OCI-LY7 (cell line): ENCODE measurements around the gene ANKDD1B. TPM values are rescaled to one million over a fixed set of nuclear protein-coding genes. Genes with fewer than 3 reads are reported as not detected.

ENCODE experiments used
- BruUV-seq: library from RNA; stranded (reverse); fragments of 400-500 nt; replicated peaks from 2 replicates; lab custom pipeline; 2021; lab: Mats Ljungman, UMichigan
- CTCF ChIA-PET: fragments of 300-600 bp; sonication (Branson Sonifier 250); formaldehyde crosslinking; loops from one replicate; lab custom pipeline; 2022; ENCODE audit warnings: antibody characterized with exemption; ENCODE audit not compliant: unreplicated experiment; lab: Charles Lee
- POLR2A ChIA-PET: fragments of 300-600 bp; sonication (Branson Sonifier 250); formaldehyde crosslinking; loops from one replicate; lab custom pipeline; 2022; ENCODE audit warnings: antibody characterized with exemption; lab: Charles Lee
- DNase-seq: peaks from one replicate; pipeline ENCODE4 v3.0.0-alpha.2; 2015; ENCODE audit warnings: low spot score
- H2AFZ ChIP-seq: fragments of 200-600 bp; sonication (generic), shearing (Covaris generic); 2 replicates; pipeline ENCODE4 v1.6.1; 2014; ENCODE audit warnings: mild to moderate bottlenecking, antibody characterized with exemption, low read length, moderate library complexity
- H3K27ac ChIP-seq: fragments of 200-600 bp; sonication (generic); 2 replicates; pipeline ENCODE4 v1.5.1; 2014; ENCODE audit warnings: mixed run types, low read depth, mild to moderate bottlenecking, moderate library complexity, low read length, inconsistent platforms; ENCODE audit not compliant: poor library complexity, severe bottlenecking
- H3K36me3 ChIP-seq: fragments of 200-600 bp; sonication (generic); 2 replicates; pipeline ENCODE4 v1.6.1; 2014; ENCODE audit warnings: mild to moderate bottlenecking, antibody characterized with exemption, low read length, moderate library complexity, mixed read lengths; ENCODE audit not compliant: insufficient read depth
- H3K4me1 ChIP-seq: fragments of 200-600 bp; sonication (generic); 2 replicates; pipeline ENCODE4 v1.5.1; 2014; ENCODE audit warnings: mild to moderate bottlenecking, low read length; ENCODE audit not compliant: insufficient read depth, poor library complexity, severe bottlenecking
- H3K4me2 ChIP-seq: fragments of 200-600 bp; sonication (generic); 2 replicates; pipeline ENCODE4 v1.6.1; 2014; ENCODE audit warnings: mild to moderate bottlenecking, low read length
- H3K4me3 ChIP-seq: fragments of 200-600 bp; sonication (generic); 2 replicates; pipeline ENCODE4 v1.5.1; 2014; ENCODE audit warnings: mild to moderate bottlenecking, low read depth, low read length; ENCODE audit not compliant: poor library complexity, severe bottlenecking
- H3K79me2 ChIP-seq: fragments of 200-600 bp; sonication (generic); 2 replicates; pipeline ENCODE4 v1.6.1; 2016; ENCODE audit warnings: low read depth, mild to moderate bottlenecking, low read length, moderate library complexity, mixed read lengths; ENCODE audit not compliant: insufficient read depth
- H3K9me2 ChIP-seq: fragments of 200-600 bp; sonication (generic); 2 replicates; pipeline ENCODE4 v1.6.1; 2016; ENCODE audit warnings: mild to moderate bottlenecking, low read length, mixed read lengths; ENCODE audit not compliant: insufficient read depth
- H3K9me3 ChIP-seq: fragments of 200-600 bp; sonication (generic); 2 replicates; pipeline ENCODE4 v1.6.1; 2014; ENCODE audit warnings: mild to moderate bottlenecking, mixed run types, low read length, mixed read lengths
- H4K20me1 ChIP-seq: fragments of 200-600 bp; sonication (generic); 2 replicates; pipeline ENCODE4 v1.6.1; 2014; ENCODE audit warnings: mild to moderate bottlenecking, antibody characterized with exemption, low read length, moderate library complexity, mixed read lengths; ENCODE audit not compliant: insufficient read depth
- EZH2phosphoT487 ChIP-seq: fragments of 200-600 bp; sonication (generic); IDR thresholded peaks from 2 replicates; pipeline ENCODE4 v1.6.1; 2018; ENCODE audit warnings: low read depth, borderline replicate concordance, mild to moderate bottlenecking, mixed run types, antibody characterized with exemption, low read length, moderate library complexity, mixed read lengths
- intact Hi-C: fragments of 100-400 bp; cut with micrococcal nuclease; formaldehyde crosslinking; loops from one replicate; pipeline ENCODE4 v1.10.0; 2022; ENCODE audit not compliant: unreplicated experiment
- total RNA-seq, 2 experiments: library from RNA; depleted of rRNA in 1 of 2; stranded (reverse); fragments of >200 nt in 1 of 2; shearing (Covaris generic) in 1 of 2; gene quantifications; 2 replicates each; pipeline ENCODE4 v1.2.3, GENCODE V29; 2014 to 2022
- TF ChIP-seq, protein P1 (sequence below): fragments of 200-600 bp; sonication (generic); conservative IDR thresholded peaks from 2 replicates; pipeline ENCODE4 v1.5.1; 2014; ENCODE audit warnings: mild to moderate bottlenecking, antibody characterized with exemption, low read length, moderate library complexity, mixed read lengths

ANKDD1B gene
- total RNA-seq, 2 experiments from 2014 or later = not detected

DNA sequence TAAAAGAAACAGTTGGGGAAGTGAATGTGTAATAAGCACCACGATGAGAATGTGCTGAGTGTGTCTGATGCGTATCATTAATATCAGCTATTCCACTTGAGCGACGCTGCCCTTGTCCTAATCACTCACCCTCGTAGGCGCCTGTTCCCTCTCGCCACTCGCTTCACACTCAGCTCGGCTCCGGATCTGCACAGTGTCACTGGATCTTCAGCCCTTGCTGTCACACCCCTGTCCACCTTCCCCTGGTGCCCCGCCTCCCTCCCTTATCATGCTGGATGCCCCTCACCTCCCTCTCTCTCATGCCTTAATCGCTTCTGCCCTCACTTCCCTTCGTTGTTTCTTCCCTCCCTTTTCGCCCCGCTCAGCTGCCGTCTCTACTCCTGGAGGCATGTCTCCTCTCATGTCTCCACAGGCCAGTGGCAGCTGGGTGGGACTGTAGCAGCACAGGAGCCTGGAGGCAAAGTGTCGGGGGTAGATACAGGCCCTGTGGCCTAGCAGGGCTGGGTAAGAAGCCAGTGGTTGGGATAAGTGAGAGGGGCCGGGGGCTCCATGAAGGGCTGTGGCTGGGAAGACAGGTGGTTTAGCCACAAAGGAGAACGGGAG, 43.5 kb downstream of the ANKDD1B start:
- no peaks in the 10 kb centered on the region for H3K9me3 ChIP-seq
- H3K4me2 ChIP-seq = no peak overlapping the region
- TF ChIP-seq EZH2phosphoT487 = no peak
- TF ChIP-seq, protein P1, sequence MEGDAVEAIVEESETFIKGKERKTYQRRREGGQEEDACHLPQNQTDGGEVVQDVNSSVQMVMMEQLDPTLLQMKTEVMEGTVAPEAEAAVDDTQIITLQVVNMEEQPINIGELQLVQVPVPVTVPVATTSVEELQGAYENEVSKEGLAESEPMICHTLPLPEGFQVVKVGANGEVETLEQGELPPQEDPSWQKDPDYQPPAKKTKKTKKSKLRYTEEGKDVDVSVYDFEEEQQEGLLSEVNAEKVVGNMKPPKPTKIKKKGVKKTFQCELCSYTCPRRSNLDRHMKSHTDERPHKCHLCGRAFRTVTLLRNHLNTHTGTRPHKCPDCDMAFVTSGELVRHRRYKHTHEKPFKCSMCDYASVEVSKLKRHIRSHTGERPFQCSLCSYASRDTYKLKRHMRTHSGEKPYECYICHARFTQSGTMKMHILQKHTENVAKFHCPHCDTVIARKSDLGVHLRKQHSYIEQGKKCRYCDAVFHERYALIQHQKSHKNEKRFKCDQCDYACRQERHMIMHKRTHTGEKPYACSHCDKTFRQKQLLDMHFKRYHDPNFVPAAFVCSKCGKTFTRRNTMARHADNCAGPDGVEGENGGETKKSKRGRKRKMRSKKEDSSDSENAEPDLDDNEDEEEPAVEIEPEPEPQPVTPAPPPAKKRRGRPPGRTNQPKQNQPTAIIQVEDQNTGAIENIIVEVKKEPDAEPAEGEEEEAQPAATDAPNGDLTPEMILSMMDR = no peak
- no TSS peak for BruUV-seq
- no peaks in the 10 kb centered on the region for H3K79me2 ChIP-seq
- no peak overlapping the region for H2AFZ ChIP-seq
- no peaks in the 10 kb centered on the region for H3K36me3 ChIP-seq
- CTCF ChIA-PET = no interaction called here
- no peaks in the 10 kb centered on the region for H4K20me1 ChIP-seq
- no peaks in the 10 kb centered on the region for H3K9me2 ChIP-seq
- POLR2A ChIA-PET = no interaction called here
- H3K27ac ChIP-seq = no peak overlapping the region
- no peaks in the 10 kb centered on the region for H3K4me1 ChIP-seq
- no peak for DNase-seq
- H3K4me3 ChIP-seq = no peak overlapping the region
- intact Hi-C loops = no loop called here

DNA sequence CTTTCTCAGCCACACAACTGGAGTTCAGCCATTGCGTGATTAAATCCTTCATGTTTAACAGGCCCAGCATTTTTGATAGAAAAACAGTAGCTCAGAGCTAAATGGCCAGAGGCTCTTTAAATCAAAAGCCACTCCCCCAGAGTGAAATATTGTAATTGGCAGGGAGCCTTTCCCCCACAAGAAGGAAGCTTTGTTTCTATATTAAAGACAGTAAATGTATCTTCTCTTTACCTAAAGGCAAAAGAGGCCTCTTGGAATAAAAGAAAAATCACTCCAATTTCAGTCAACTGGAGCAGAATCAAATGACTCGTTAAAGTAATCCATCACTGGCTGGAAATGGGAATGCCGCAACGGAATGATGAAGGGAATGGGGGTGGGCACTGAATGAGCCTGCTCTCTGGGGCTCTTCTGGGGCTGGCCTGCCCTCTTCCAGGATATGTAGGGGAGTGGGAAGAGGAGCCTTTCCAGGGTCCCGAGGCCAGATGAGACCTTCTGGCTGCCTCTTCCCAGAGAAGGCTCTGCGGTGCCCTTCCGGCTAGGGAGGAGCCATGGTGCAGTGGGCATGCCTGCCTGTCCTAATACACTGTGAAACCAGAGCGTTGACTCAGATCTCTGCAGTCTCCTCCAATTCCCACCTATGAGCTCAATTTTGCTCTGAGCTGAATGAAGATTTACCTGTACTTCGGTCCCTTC, 45.2 kb downstream of the ANKDD1B start:
- Histone ChIP-seq H3K4me2 (no peak overlapping the region), H3K4me1 (no peaks in the 10 kb centered on the region), H2AFZ (no peak overlapping the region), H3K9me2 (no peaks in the 10 kb centered on the region), H3K36me3 (no peaks in the 10 kb centered on the region), H3K9me3 (no peaks in the 10 kb centered on the region), H4K20me1 (no peaks in the 10 kb centered on the region), H3K27ac (no peak overlapping the region), H3K4me3 (no peak overlapping the region), H3K79me2 (no peaks in the 10 kb centered on the region)
- no peak for TF ChIP-seq EZH2phosphoT487
- TF ChIP-seq, protein P1 = no peak
- CTCF ChIA-PET = no interaction called here
- POLR2A ChIA-PET = interaction anchor here (0.6 to 1.0 kb wide), 2 partner anchors 23 to 1258 kb away, joined by 3 to 4 read pairs; no protein-coding TSS in a partner anchor
- intact Hi-C loops = no loop called here
- no TSS peak for BruUV-seq
- DNase-seq = no peak
